ENCODE results near the gene LMF1.

- TF ChIP-seq POLR2AphosphoS5 (IDR thresholded peaks at IDR 0.05) (no peak), EP300 (IDR thresholded peaks at IDR 0.05) (no peak), CTCF (IDR thresholded peaks at IDR 0.05) (no peak)
Measured at GRCh38 chr16:985646-986400, 15.0 kb upstream of the LMF1 start.

Data from upper lobe of left lung (tissue), 4 donors.